GM18519 (cell line): ENCODE data around the gene RBM38.
A peak's percentile ranks its signal among the peaks of the same experiment; 100 is the strongest.
"Not testable (repeated sequence)": the region's sequence is repeated elsewhere in the genome, so short reads cannot be mapped to it uniquely, and the experiment has no call there.

Experiments
- ATAC-seq: cut with Tn5 transposase; IDR thresholded peaks from one replicate; pipeline ENCODE4 v1.9.1; 2021; ENCODE audit warnings: mild to moderate bottlenecking, moderate library complexity; ENCODE audit not compliant: unreplicated experiment, low FRiP score

The RBM38 gene

DNA sequence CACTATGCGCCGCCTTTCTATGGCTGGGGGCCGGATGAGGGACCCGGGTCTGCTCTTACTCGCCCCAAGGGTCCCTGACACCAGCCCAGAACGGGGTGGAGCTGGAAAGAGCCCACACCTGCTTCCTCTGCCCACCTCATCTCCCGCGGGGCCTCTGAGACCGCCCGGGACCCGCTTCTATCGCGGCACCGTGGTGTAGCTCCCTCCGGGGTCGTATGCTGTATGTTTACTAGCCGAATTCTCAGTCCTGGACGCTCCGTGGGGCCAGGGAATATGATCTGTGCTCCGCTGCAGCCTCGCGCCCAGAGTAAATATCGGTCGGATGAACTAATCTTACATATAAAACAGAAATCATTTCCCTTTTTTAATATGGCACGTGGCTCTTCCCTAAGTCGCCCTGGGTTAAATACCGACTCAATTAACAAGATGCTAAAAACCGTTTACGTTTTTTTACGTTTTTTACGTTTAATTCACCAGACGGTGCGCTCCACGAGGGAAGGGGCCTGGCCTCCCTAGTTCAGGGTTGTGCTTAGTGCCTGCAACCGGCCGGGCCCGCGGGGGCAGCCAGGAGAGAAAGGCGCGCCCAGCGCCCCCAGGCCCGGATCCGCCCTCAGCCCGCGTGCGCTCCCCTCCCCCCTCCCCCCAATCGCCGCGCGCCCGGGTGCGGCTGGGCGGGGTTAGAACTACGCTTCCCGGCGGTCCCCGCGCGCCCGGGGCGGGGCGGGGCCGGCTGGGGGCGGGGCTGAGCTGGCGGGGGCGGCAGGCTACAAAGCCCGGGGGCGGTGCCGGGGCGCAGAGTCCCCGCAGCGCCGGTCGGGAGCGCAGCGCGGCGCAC lies at the start of gene RBM38:
Gene RBM38, plus strand, starts transcription at position 793 of the 835 bp plus-strand sequence. CDS start 186 bp downstream, outside the sequence.
- ATAC-seq: peak; percentile 38

DNA sequence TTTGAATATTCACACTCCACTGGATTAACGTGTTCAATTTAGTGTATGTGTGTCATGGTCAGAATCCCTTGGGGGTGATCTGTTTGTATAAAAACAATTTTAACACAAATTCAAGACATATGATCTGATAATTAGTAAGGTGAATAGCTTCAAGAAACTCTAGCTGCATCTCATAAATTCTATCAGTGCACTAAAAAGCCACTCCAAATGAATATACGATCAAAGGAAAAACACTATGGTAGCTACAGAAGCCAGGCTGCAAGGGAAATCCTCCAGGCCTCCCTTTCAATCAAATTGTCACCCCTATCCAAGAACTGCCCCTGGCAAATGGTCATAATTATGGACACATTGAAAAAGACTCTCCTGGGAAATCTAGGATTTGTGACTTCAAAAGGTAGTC lies 49.5 kb upstream of the RBM38 start:
- no peak for ATAC-seq

DNA sequence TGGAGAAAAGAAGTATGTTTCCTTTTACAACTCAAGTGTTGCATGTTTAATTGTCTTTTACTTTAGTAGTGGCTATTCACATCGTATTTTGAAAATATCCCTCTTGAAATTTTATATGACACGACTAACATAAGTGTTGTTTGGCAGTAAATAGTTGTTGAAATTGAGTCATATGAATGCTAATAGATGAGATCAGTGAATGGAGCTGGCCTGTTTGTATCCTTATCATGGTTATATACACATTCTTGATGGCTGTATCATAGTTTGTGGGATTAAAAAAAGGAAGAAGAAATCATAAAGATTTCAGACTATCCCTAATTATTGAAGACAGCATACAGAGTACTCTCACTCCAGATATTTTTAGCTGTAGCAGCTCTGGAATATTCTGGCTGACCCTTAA lies 48.4 kb upstream of the RBM38 start:
- no peak for ATAC-seq

DNA sequence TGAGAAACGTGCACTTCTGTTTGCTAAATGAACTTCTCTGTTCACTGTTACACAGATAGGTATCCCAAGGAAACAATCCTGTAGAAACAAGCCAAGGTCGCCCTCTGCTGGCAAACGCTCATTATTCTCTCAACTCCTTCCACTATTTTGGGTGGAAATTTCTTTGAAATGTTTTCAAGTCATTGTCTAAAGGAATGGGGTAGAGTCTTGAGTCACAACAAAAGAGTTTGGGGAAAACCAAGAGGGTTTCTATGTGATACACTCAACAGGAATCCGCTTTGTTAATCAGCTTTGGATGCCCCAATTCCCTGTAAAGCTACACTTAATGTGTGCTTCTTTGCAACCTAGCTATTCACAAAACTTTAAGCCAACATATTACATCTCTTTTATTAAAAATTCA lies 44.7 kb upstream of the RBM38 start:
- no peak for ATAC-seq

DNA sequence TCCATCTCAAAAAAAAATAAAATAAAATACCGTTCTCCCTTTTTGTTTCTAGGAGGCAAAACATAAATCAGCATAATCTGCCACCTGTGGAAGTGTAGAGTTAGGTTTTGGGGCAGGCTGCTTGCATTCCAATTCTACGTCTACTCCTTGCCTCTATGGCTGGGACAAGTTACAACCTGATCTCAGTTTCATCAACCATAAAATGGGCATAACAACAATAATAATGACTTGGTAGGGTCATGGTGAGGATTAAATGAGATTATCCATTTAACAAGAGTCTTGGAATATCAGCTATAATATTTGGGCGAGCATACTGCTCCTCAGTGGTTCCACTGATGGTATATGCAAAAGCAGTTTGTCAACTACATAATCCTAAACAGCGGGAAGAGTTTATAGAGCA lies 43.8 kb upstream of the RBM38 start:
- no peak for ATAC-seq

DNA sequence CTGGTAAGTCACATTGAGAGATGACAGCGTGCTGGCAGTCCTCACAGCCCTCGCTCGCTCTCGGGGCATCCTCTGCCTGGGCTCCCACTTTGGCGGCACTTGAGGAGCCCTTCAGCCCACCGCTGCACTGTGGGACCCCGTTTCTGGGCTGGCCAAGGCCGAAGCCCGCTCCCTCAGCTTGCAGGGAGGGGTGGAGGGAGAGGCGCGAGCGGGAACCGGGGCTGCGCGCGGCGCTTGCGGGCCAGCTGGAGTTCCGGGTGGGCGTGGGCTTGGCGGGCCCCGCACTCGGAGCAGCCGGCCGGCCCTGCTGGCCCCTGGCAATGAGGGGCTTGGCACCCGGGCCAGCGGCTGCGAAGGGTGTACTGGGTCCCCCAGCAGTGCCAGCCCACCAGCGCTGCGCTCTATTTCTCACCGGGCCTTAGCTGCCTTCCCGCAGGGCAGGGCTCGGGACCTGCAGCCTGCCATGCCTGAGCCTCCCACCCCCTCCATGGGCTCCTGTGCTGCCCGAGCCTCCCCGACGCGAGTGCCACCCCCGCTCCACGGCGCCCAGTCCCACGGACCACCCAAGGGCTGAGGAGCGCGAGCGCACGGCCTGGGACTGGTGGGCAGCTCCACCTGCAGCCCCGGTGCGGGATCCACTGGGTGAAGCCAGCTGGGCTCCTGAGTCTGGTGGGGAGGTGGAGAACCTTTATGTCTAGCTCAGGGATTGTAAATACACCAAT lies 42.8 kb upstream of the RBM38 start:
- ATAC-seq: not testable (repeated sequence)

DNA sequence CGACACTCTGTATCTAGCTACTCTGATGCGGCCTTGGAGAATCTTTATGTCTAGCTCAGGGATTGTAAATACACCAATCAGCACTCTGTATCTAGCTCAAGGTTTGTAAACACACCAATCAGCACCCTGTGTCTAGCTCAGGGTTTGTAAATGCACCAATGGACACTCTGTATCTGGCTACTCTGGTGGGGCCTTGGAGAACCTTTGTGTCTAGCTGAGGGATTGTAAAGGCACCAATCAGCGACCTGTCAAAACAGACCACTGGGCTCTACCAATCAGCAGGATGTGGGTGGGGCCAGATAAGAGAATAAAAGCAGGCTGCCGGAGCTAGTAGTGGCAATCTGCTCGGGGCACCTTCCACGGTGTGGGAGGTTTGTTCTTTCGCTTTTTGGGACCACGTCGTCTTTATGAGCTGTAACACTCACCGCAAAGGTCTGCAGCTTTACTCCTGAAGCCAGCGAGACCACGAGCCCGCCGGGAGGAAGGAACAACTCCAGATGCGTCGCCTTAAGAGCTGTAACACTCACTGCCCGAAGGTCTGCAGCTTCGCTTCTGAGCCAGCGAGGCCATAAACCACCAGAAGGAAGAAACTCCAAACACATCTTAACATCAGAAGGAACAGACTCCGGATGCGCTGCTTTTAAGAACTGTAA lies 42.1 kb upstream of the RBM38 start:
- ATAC-seq: not testable (repeated sequence)

DNA sequence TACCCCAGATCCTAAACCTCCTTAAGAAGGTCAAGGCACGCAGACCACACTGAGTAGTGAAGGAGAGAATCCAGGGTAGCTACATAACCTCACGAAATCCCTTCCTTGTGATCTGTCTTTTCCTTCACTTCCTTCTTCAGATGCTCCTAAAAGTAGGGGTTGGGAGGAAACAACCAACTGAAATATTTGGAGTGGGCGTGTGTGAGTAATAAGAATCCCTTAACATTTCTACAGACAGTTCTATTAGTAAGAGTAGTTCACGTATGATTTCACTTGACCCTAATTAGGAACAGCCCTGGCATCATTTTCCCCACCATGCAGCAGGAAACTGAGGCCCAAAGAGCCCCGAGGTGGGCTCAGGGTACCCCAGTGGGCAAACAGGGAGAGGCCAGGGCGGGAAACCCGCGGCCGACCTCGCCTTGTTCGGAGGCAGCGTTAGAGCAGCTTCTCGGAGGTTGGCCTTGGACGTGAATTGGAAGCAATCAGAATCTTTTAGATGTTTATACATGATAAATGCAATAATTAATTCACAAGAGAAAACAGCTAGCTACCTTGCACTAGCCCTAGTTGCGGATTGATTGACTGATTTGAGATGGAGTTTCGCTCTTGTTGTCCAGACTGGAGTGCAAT lies 41.0 kb upstream of the RBM38 start:
- no peak for ATAC-seq

DNA sequence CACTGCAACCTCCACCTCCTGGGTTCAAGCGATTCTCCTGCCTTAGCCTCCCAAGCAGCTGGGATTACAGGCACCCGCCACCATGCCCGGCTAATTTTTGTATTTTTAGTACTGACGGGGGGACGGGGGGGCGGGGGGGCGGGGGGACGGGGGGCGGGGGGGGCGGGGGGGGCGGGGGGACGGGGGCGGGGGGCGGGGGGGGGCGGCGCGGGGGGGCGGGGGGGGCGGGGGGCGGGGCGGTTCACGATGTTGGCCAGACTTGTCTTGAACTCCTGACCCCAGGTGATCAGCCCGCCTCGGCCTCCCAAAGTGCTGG lies 40.5 kb upstream of the RBM38 start:
- not testable (repeated sequence) for ATAC-seq

DNA sequence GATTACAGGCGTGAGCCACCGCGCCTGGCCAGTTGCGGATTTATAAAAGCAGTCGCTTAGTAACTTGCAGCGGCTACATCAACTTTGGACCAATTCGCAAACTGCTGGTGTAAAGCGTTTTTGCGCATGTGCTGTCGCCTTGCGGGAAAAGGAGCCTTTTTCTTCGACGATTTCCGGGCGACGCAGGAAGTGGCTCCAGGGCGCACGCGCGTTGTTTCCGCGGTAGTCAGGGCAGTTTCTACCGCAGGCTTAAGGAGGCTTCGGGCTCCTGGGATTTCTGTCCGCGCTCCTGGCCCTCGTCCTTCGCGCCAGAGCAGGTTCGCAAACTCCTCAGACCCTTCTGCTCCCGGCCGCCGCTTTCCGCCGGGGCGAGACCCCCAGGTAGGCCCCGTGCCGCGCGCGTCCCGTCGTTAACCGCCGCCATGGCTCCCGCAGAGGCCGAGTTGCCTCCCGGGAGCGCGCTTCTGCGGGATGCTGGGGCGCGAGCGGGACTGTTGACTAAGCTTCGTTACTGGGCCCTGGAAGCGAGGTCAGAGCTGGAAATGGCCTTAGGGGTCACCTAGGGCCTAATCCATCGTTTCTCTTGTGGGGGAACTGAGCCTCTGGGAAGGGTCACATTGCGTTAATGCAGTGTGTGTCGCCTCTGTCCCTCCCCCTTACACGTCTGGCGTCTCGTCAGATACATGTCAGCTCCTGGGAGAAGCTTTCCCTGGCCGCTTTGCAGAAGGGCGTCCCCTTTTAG lies 40.0 kb upstream of the RBM38 start, which contains the start of gene RAE1:
Gene RAE1, plus strand, starts transcription at position 214 of the 742 bp plus-strand sequence. CDS start 2,784 bp downstream, outside the sequence.
- ATAC-seq: peak; percentile 46

DNA sequence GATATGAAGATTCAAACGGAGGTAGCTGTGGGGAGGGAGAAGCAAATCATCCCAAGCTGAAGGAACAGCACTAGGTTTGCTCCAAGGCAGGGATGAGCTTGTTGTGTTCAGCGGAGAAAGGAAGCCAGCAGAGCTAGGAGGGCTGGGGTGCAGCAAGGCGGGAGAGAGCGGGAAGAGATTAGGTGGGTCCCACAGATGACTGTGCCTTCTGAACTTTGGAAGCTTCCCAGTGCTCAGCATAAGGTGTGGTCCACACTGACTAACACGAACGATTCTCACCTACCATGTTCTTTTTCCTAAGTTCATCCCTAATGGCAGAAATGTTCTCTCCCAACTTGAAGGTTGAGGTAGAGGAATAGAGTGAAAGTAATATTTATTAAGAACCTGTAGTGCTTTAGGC lies 38.9 kb upstream of the RBM38 start:
- no peak for ATAC-seq

DNA sequence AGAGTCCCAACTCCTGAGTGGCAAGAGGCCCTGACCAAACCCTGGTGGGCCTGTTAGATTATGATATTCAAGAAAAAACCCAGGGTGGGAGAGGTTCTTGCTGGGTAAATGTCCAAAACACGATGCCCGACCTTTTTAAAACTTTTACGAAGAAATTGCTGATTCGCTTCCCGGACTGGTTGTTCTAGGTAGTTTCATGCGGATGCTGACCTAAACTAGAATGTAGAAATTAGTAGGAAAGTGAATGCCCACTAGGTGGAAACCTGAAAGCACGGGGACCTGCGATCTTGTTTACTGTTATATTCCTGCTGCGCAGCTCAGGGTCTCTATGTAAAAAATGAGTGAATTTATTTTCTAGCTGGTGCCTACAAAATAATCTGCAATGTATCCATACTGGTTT lies 37.8 kb upstream of the RBM38 start:
- no peak for ATAC-seq

DNA sequence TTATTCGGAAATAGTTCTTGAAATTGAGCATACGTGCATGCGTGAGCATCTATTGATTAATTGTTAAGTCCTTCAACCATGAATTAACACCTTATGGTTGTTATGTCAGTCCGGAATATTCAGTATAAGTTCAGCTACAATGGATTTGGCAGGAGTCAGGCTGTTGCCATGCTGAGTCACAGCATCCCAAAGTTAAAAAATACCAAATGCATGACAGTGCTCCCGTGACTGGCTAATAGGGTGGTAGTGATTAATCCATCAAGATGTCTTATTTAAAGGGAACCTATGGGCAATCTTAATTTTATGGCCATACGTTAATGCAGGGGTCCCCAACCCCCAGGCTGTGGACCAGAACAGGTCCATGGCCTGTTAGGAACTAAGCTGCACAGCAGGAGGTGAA lies 29.7 kb upstream of the RBM38 start:
- ATAC-seq: no peak

DNA sequence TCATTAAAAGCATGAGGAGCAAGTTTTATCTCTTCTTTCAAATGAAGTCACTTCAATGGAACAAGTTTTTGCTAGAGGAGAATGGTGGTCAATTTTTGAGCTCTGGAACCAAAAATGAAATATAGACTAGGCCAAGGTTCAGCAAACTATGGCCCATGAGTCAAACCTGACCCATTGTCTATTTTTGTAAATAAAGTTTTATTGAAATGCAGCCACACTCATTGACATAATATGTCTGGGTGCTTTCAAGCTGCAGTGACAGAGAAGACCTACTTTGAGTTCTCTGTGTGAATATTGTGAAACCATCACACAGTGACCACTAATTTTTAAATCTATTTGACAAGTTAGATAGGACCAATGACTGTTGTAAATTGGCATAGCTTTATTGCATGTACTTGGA lies 26.7 kb upstream of the RBM38 start:
- ATAC-seq: no peak

DNA sequence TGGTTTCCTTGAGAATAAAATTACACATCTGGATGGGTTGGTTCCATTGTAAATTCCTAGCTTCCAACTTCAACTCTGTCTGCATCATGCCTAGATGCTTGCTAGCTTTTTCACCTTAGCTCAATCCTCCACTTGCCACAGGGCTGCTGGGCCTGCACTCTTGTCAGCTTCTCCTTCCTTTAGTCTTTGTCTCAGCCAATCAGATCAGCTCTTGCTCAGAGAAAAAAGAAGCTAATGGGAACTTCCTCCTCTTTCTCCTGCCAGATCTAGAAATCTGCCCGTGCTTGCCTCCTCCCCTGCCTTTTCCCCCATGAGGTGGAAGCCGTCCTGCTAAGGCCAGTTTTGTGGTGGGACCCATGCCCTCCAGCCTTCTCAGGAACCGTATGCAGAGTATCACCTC lies 21.6 kb upstream of the RBM38 start:
- ATAC-seq: no peak

DNA sequence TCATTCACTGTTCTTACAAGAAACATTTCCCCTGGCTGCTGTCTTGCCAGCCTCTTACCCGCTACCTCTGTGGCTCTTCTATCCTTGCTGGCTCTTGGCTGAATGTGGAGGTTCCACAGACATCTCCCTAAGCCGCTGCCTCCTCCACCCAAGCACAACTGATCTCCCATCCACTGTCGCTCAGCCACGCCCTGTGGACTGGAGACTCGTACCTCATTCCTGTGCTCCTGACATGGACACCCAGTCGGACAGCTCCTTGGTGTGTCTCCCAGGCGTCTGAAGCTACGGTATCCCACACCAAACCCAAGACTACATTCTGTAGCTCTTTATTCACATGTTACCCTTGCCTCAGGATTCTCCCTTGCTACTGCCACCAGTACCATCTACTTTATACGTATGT lies 20.9 kb upstream of the RBM38 start:
- ATAC-seq: no peak

DNA sequence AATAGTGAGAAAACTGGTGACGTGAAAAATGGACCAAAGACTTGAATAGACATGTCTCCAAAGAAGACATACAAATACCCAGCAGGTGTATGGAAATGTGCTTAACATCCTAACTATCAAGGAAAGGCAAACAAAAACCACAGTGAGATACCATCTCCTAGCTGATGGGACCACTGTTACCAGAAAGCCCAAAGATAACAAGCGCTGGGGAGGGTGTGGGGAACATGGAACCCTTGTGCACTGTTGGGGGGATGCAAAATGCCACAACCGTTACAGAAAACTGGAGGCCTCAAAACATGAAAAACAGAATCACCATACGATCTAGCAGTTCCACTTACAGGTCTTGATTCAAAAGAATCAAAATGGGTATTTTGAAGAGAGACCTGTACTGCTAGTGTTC lies 19.8 kb upstream of the RBM38 start:
- ATAC-seq: no peak

DNA sequence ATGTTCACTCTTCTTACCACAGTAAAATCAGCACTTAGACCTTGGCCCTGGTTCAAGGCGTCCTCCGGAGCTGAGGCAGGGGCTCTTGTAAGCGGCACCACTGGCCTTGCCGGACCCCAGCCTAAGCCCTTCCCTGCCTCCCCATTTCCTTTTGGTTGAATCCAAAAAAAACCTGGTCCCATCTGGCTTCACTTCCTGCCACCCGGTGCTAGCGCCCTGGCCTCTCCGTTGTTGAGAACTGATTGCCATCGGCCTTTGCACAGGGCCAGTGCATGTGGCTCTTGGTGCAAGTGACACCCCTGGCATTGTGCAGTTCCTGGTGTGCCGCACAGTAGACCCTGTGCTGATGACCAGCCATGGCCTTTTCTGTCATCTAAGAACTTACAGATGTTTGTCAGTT lies 19.0 kb upstream of the RBM38 start:
- ATAC-seq: no peak

DNA sequence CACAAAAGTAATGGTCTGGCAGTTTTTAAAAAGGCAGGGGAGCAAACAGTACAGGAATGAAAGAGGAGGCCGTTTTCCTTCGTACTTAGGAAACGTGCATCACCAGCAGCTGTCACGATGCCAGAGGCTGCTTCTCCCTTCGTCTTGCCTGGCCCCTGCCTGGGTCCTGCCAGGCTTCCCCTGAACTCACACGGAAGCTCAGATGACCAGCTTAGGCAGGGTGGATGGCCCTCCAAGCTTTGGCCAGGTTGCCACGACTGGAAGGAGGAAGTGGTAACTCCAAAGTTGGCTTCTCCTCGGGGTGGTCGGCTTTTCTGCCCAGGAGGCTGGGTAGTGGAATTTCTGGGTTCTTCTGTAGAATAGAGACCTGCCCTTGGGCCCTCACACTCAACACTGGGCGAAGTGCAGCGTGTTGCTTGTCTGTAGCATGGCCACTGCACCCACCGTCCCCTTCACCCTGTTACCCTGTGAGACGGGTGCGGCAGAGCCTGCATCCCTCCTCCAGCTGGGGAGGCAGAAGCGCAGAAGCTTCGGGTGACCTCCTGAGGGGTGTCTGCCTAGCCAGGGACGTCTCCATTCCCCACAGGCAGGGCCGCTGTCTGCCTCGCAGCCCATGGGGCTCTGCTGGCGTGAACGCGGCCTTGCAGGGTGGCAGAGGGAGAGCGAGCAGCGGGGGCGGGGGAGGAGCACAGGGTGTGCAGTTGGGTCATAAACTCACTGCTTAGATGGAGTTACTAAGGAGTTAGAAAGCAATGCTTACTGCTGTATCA lies 18.4 kb upstream of the RBM38 start:
- no peak for ATAC-seq
